22Rv1 (cell line): ENCODE measurements around the gene RSPO1.

ENCODE experiments used
- H3K27ac ChIP-seq: fragments of 450-650 bp; 2 replicates; pipeline ENCODE4 v1.5.1; 2017
- ZFX ChIP-seq: fragments of 450-650 bp; IDR thresholded peaks from 2 replicates; pipeline ENCODE4 v1.6.1; 2017; ENCODE audit warnings: antibody characterized with exemption, borderline replicate concordance
- TF ChIP-seq, protein P1 (sequence below): fragments of 450-650 bp; IDR thresholded peaks from 2 replicates; pipeline ENCODE4 v1.5.1; 2017; ENCODE audit warnings: mild to moderate bottlenecking

The RSPO1 gene

DNA sequence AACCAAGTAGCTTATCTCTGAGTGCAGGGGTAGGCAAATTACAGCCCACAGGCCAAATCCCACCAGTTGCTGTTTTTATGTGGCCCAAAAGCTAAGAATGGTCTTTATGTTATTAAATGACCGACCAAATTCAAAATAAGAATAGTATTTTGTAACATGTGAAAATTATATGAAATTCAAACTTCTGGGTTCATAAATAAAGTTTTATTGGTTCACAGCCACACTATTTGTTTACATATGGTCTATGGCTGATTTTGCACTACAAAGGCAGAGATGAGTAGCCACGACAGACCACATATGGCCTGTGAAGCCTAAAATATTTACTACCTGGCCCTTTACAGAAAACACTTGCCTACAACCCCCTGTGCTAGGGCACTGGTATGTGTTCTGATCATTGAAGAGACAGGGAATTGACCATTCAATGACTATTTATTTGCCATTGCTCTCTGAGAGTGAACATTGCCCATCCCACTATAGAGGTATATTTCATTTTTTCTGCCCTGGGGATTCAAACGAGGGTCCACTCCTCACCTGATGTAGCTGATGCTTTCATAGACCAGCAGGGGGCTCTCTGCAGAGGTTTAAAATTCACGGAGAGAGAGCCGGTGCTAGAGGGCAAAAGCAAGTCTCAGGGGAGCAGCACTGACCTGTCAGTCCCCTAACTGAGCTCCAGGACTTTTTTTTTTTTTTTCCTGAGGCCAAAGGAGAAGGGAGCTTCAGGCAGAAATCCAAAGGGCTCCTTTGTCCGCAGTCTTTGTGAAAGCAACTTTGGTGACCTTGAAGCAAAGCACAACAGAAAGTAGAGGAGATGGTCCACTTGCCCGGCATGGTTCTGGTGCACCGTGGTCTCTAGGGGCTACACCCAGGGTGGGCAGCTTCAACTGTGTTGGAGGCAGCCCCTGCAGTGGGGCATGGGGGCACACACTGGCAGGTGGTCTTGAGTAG is 31.7 kb downstream of the RSPO1 start:
- no peak overlapping the region for H3K27ac ChIP-seq
- TF ChIP-seq ZFX: no peak
- TF ChIP-seq, protein P1, sequence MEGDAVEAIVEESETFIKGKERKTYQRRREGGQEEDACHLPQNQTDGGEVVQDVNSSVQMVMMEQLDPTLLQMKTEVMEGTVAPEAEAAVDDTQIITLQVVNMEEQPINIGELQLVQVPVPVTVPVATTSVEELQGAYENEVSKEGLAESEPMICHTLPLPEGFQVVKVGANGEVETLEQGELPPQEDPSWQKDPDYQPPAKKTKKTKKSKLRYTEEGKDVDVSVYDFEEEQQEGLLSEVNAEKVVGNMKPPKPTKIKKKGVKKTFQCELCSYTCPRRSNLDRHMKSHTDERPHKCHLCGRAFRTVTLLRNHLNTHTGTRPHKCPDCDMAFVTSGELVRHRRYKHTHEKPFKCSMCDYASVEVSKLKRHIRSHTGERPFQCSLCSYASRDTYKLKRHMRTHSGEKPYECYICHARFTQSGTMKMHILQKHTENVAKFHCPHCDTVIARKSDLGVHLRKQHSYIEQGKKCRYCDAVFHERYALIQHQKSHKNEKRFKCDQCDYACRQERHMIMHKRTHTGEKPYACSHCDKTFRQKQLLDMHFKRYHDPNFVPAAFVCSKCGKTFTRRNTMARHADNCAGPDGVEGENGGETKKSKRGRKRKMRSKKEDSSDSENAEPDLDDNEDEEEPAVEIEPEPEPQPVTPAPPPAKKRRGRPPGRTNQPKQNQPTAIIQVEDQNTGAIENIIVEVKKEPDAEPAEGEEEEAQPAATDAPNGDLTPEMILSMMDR: peak; percentile 89

DNA sequence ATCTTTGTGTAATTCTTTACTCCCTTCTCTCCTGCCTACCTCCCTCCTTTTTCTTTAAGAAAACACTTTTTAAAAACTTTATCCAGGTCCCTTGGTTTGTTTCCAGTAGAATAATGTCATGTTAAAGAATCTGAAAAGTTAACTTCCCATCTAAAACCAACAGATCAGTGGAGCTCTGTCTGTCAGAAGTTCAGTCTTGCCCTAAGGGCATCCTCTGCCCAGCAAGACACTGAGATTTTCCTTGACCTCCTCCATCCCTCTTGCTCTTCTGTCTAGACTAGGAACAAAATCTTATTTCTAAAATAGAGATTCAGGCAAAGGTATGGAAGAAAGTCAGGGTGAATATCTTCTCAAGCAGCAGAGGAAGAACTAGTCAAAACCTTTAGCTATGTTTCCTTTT is 33.3 kb downstream of the RSPO1 start:
- no peak overlapping the region for H3K27ac ChIP-seq
- TF ChIP-seq, protein P1: no peak
- no peak for TF ChIP-seq ZFX

DNA sequence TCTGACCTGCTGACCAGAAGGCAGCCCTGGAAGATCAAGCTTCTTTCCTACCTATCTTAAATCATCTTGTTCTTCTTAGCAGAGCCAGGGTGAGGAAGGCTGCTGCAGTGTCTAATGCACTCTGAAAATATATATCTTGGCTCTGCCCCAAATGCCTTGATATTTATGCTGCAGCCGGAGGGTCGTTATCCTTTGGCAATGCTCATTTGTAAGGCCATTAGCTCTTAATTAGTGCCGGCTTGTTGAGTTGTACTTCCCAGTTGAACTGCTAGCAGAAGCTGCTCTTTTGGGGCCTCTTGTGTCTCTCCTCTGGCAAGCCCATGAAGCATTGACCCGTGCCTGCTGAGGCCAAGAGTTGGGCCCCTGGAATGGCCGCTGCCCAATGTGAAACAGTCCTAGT is 34.8 kb downstream of the RSPO1 start:
- H3K27ac ChIP-seq: no peak overlapping the region
- TF ChIP-seq, protein P1: no peak
- TF ChIP-seq ZFX: no peak

DNA sequence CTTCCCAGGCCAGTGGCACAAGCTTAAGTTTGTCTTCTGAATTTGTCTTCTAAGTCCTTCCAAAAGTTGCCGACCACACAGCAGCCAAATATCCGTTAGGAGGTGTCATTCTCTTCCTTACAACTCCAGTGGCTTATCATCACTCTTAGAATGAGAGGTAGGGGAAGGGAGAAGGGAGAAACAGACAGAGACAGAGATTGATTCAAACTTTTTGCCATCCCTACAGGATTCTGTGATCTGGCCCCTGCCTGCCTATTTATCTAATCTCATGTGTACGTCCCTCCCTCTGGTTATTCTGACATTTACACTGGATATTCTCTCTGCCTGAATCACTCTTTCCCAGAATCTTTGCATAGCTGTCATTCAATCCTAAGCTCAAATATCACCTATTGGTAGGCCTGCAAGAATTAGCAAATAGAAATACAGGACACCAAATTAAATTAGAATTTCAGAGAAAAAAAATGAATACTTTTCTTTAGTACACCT is 38.5 kb downstream of the RSPO1 start:
- no peak overlapping the region for H3K27ac ChIP-seq
- TF ChIP-seq, protein P1: no peak
- TF ChIP-seq ZFX: no peak

DNA sequence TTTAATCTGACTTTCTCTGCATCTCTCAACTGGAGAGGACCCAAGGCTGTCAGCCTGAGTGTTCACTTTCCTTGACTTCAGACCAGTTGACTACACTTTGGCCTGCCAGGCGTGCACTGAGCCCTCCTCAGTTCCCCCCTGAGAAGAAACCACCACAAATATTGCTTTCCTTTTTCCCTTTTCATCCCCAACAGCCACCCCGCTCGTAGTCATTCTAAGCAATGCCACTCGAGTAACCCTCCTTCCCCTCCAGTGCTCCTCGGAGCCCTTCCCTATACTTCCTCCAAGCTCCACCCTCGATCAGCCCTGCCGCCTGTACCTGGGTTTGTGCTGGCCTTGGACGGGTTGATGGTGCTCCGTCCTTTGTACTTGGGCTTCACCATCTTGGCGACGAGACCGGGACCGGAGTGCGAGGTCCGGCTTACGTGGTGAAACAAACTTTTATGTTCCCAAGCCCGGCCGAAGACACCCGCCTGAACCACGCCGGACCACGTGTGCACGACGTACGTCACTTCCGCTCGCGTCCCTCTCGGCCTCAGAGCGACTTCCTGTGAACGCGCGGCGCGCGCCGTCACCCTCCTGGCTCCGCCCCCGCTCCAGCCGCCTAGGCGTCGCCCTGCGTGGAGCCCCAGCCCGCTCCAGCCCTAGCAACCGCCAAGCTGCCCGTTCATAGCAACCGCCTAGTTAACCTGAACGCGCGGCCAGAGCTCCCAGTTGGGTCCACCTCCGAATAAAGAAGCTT is 39.1 kb downstream of the RSPO1 start, which contains the start of gene GNL2:
TSS of gene GNL2 (minus strand) at position 498 of the 742 bp plus-strand sequence. CDS start at position 383, 115 bp downstream.
- peak within 1 kb of the TSS; percentile 73 for H3K27ac ChIP-seq
- TF ChIP-seq ZFX: no peak
- TF ChIP-seq, protein P1: no peak

DNA sequence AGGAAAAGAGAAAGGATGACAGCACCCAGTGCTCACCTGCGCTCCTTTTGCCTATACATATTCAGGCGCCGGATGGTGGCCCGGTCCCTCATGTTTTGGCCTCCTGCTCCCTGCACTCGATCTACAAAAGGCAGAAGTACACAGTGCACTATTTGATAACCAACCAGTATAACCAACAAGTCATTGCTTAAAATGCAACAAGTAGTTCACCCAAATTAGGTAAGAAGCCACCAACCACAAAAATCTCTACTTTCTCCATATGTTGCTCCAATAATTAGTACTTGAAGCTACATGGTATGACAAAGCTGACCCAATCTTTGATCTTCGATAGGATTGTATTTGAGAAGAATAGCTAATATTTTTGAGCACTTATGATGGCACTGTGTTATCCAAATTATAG is 41.0 kb downstream of the RSPO1 start:
- no peak overlapping the region for H3K27ac ChIP-seq
- no peak for TF ChIP-seq ZFX
- TF ChIP-seq, protein P1: no peak
